LNCaP clone FGC (cell line): ENCODE data around the gene ATCAY.

Source experiments
- DNase-seq: peaks from one replicate; pipeline ENCODE4 v3.0.0-alpha.2; 2011; ENCODE audit warnings: low read depth
- H3K4me3 ChIP-seq: 2 replicates; pipeline ENCODE4 v1.5.1; 2011; ENCODE audit warnings: mild to moderate bottlenecking, low read depth, low read length, control low read depth
- TF ChIP-seq, protein P1 (sequence below): IDR thresholded peaks from 2 replicates; pipeline ENCODE4 v1.5.1; 2012; ENCODE audit warnings: mild to moderate bottlenecking; ENCODE audit not compliant: control insufficient read depth, insufficient read depth; ENCODE audit errors: extremely low read depth

Gene ATCAY

GRCh38 chr19:3844596-3844995, 35.9 kb upstream of the ATCAY start:
- no peak overlapping the region for H3K4me3 ChIP-seq
- TF ChIP-seq, protein P1, sequence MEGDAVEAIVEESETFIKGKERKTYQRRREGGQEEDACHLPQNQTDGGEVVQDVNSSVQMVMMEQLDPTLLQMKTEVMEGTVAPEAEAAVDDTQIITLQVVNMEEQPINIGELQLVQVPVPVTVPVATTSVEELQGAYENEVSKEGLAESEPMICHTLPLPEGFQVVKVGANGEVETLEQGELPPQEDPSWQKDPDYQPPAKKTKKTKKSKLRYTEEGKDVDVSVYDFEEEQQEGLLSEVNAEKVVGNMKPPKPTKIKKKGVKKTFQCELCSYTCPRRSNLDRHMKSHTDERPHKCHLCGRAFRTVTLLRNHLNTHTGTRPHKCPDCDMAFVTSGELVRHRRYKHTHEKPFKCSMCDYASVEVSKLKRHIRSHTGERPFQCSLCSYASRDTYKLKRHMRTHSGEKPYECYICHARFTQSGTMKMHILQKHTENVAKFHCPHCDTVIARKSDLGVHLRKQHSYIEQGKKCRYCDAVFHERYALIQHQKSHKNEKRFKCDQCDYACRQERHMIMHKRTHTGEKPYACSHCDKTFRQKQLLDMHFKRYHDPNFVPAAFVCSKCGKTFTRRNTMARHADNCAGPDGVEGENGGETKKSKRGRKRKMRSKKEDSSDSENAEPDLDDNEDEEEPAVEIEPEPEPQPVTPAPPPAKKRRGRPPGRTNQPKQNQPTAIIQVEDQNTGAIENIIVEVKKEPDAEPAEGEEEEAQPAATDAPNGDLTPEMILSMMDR, result no peak
- DNase-seq, result no peak

DNA sequence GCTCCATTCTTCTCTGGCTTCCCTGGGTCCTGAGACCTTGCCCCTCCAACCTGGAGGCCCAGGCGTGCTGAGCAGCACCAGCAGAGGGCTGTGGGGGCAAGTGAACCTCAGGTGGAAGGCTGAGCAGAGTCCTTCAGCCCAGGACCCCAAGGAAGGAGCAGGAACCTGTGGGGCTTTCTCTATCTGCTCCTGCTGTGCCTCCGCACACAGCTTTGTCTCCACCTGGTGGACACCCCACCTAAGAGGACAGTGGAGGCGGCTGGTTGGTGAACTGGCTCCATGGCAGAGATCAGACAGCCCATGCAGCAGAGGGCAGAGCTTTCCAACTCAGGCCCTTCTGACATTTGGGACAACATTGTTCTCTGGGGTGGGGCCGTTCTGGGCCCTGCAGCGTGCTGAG, 31.4 kb upstream of the ATCAY start:
- TF ChIP-seq, protein P1, result peak; percentile 41
- no peak for DNase-seq
- H3K4me3 ChIP-seq, result no peak overlapping the region

DNA sequence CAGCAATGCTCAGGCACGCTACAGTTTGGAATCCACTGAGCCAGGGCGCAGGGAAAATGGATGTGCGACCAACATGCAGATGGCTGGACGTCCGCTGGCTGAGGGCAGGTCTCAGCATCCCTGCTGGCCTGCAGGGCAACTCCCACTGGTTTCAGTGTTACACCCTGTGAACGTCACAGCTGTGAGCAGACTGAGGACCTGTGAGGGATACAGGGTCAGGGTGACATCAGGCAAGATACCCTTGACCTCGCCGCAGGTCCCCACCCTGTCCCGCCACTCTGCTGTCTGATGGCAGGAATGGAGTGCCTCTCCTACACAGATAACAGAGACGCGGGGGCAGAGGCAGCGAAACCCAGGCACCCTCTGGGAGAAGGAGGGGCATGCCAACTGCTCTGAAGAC, 30.7 kb upstream of the ATCAY start:
- TF ChIP-seq, protein P1, result no peak
- DNase-seq, result no peak
- H3K4me3 ChIP-seq, result no peak overlapping the region

- no peak overlapping the region for H3K4me3 ChIP-seq
- TF ChIP-seq, protein P1, result no peak
- no peak for DNase-seq
Measured at GRCh38 chr19:3850320-3850972, 30.0 kb upstream of the ATCAY start.

DNA sequence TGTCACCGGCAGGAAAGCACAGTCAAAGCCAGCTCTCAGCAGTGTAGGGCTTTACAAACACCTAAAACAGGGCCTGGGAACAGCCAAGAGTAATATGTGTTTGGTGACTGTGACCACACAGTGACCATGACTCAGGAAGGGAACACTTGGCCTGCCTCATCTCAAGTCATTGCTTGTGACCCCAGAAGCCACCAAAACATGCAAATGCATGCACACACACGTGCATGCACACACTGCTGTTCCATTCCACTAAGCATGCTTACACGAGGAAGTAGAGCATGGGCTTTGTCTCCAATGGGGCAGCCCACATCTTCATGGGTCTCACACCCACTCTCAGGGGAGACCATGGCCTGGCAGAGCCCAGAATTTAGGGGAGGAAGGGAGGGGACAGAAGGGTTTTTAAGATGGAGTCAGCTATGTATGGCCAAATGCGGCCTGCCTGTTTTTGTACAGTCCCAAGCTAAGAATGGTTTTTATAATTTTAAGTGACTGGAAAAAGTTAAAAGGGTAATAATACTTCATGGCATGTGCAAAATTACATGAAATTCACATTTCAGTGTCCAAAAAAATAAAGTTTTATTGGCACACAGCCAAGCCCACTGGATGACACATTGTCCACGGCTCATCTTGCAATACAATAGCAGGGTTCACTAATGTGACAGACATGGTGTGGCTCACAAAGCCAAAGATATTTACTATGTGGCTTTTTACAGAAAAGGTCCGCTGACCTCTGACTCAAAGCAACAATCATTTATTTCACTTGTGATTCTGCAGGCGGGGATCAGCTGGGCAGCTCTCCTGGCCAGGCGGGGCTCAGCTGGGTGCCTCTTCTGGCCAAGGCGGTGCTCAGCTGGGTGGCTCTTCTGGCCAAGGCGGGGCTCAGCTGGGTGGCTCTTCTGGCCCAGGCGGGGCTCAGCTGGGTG, 29.0 kb upstream of the ATCAY start:
- TF ChIP-seq, protein P1, result no peak
- no peak overlapping the region for H3K4me3 ChIP-seq
- no peak for DNase-seq

DNA sequence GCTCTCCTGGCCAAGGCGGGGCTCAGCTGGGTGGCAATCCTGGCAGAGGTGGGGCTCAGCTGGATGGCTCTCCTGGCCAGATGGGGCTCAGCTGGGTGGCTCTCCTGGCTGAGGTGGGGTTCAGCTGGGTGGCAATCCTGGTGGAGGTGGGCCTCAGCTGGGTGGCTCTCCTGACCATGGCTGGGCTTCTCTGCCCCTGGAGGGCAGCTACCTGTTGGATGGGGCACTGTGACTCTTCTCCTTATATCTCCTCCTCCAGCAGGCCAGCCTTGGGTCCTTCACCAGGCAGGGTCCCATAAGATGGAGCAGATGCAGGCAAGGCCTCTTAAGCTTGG, 28.3 kb upstream of the ATCAY start:
- no peak for DNase-seq
- H3K4me3 ChIP-seq, result no peak overlapping the region
- TF ChIP-seq, protein P1, result no peak
